ENCODE measurements around the gene DDAH1.

GRCh38 chr1:85289848-85290335, 175.1 kb downstream of the DDAH1 start:
- TF ChIP-seq EZH2 (IDR thresholded peaks at IDR 0.05; ENCODE audit: borderline replicate concordance, low read depth, low read length, severe bottlenecking) (no peak), CTCF (IDR thresholded peaks at IDR 0.05; ENCODE audit: borderline replicate concordance, extremely low read depth, low read length, poor library complexity, severe bottlenecking) (no peak)
